ENCODE data around the gene OXSM.
A peak's percentile ranks its signal among the peaks of the same experiment; 100 is the strongest.

The OXSM gene

DNA sequence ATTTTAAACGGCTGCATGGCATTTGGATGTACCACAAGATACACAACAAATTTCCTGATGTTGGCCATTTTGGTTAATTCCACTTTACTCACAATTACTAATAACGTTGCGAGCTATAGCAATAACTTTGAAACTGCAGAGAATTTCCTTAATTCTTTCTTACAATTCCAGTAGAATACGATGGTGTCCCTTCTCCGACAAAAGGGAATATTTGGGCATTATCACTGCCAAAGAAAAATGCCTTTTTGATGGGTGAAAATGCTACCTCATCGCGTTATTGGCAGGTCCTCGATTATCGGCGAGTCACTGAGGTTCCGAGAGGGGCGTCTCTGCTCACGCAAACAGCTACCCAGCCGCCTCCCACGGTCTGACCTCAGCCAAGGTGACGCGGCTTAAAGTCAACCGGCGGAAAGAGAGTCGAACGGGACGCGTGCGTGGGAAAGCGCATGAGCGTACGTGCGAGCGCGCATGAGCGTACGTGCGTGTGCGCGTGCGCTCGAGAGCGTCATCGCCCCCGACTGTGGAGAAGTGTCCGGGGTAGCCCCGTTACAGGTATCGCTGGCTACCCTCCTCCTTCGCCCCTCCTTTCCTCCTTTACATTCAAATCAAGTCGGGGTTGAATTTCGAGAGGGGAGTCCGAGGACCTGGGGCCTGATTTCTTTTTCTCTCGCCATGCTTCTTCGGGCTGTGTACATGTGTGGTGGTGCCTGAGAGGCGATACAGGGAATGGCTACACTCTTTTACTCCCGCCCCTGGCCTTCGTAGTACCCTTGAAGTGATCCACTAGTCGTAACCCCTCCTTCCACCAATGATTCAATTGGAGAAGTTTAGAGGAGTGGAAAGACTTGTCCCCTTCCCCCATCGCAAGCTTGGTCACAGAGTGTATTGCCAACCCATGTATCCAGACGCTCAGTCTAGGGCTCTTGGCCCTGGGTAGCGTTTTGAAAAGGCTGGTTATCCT, at the start of gene OXSM:
OXSM (plus strand) TSS at position 495 of the 961 bp plus-strand sequence. CDS start 931 bp downstream, outside the sequence.
- DNase-seq = peak; percentile 35 to 88 (median 77)

DNA sequence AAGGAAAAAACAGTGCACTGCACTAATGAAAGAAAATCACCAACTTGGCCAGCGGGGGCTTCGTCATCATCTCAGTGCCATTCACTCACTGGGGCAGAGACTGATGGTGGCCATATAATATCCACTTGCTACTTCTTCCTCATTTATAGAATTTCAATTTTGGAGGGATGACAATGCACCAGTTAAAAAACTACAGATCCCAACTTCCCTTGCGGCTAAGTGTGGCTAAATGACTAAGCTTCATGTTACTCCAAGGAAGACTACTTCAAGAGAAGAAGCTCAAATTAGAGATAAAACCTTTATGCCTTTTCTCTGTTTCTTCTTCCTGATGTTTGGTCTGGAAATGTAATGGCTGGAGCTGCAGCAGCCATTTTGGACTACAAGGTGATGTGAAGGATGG, 45.4 kb upstream of the OXSM start:
- no peak for DNase-seq

DNA sequence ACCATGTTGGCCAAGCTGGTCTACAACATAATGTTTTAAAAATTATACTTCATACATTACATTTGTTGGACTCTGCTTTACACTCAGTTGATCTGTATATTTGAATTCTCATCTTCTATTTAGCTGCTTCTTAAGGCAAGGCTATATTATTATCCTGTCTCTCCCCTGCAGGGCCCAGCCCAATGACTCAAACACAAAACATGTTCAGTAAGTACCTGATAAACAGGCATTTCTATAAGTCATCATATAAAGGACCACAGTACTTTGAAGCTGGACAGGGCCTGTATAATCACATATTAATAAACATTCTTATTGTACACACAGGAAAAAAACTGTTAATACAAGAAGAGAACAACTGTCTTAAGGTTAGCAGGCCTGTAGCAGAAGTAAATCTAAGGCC, 42.9 kb upstream of the OXSM start:
- DNase-seq = no peak

DNA sequence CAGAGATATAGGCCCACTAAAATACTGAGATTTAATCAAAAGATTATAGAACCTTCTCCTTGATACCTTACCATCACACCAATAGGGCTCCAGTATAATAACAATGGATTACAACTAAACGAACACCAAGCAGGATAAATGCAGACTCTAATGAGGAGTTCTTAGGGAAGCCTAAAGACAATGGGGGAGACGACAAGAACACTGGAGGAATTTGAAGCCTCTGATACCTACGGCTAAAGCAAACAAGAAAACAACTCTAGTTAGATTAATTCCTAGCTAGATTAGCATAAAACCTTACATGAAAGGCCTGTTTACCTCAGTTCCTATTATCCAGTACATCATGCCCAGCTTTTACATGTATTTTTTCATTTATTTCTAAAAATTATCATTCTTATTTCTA, 41.7 kb upstream of the OXSM start:
- no peak for DNase-seq

DNA sequence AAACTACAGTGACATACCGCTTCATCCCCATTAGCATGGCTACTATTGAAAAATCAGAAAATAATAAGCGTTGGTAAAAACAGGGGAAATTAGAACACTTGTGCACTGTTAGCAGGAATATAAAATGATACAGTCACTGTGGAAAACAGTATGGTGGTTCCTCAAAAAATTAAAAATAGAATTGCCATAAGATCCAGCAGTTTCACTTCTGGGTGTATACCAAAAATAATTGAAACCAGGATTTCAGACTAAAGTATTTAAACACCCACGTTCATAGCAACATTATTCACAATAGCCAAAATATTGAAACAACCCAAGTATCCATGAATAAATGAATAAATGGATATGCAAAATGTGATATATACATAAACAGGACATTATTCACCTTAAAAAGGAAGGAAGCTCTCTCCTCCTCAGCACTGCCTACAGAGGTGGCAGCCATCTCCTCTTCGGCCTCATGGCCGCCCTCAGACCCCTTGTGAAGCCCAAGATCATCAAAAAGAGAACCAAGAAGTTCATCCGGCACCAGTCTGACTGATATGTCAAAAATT, 40.8 kb upstream of the OXSM start:
- DNase-seq = no peak

DNA sequence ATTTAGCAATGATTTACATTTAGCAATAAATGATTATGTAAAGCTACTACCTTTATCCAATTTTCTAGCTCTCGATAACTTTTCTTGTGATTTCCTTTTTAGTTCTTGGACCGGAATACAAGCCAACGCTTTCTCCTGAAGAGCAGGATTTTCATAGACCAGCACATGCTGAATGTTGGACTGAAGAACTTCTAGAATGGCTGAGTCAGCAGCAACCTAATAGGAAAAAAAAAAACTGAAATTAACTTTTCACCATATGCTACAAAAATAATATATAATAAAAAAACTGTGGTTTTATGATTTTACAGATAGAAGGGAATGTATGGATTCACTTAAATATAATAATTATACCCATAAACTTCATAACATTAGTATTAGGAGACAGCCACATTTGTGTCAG, 38.8 kb upstream of the OXSM start:
- no peak for DNase-seq

DNA sequence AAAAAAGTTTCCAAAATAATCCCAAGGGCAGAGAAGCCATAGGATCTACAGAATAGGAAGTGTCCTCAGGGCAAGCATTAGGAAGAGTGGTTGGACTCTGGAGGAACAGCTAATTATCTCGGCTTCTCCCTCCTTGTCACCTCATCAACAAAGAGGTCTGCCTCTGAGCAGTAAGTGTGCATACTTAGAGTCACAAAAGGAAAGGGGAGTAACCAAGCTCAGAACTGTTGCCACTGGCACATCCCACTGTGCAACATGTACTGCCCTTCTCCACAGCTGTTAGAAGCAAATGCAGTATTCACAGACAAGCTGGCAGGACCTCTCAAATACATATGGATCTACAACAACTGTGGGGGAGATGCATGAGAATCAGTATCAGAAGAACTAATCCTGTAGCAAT, 38.2 kb upstream of the OXSM start:
- DNase-seq = no peak

DNA sequence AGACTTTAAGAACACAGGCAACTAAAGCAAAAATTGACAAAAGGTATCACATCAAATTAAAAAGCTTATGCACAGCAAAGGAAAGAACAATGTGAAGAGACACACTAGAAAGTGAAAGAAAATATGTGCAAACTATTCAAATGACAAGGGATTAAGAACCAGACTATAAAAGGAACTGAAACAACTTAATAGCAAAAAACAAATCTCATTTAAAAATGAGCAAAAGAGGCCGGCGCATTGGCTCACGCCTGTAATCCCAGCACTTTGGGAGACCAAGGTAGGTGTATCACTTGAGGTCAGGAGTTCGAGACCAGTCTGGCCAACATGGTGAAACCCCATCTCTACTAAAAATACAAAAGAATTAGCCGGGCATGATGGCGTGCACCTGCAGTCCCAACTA, 21.0 kb upstream of the OXSM start:
- no peak for DNase-seq

DNA sequence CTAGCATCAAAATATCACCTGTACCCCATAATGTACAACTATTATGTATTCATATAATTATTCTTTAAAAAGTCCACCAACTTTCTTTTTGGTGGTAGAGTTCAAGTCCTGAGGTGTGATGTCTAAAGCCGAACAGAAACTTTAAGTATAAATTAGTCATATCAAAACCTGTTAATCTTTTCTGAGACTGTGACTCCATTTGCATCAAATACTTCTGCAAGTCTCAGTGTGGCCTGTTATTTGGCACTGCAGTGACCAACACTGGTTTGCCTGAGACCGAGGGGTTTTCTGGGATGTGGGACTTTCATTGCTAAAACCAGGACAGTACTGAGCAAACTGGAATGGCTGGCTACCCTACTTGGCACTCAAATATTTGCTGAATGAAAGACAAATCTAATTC, 14.0 kb upstream of the OXSM start:
- no peak for DNase-seq

DNA sequence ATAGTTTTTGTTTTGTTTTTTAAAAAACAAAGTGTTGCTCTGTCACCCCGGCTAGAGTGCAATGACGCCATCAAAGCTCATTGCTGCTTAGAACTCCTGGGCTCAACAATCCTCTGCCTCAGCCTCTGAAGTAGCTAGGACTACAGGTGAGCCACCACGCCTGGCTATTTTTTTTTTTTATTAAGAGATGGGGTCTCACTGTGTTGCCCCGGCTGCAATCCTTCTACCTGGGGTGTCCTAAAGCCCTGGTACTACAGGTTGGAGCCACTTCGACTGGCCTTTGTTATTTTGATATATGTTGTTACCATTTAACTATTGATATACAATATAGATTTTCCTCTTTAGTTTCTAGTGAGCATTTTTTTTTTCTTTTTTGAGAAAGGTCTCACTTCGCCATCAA, 9.3 kb upstream of the OXSM start:
- DNase-seq = no peak

DNA sequence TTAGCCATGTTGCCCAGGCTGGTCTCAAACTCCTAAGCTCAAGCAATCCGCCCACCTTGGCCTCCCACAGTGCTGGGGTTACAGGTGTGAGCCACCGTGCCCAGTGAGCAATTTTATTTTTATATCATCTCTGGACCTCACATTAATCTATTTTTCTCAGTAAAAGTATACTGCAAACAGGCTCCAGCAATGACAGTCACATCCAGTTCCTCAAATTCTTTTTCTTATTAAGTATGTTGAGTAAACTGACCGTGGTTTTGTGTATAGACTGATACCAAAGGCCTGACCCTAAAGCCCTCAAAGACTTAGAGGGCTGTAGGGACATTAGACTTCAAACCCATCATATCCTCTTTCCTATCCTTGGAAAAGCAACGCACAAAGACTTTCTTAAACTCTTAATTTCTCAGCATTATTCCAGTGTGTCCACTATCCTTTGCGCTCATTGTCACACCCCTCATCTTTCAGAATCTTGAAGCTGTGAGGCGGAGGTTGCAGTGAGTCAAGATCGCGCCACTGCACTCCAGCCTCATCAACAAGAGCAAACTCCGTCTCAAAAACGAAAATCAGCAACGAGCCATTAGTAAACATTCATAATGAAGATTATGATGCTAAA, 8.6 kb upstream of the OXSM start:
- DNase-seq = no peak

DNA sequence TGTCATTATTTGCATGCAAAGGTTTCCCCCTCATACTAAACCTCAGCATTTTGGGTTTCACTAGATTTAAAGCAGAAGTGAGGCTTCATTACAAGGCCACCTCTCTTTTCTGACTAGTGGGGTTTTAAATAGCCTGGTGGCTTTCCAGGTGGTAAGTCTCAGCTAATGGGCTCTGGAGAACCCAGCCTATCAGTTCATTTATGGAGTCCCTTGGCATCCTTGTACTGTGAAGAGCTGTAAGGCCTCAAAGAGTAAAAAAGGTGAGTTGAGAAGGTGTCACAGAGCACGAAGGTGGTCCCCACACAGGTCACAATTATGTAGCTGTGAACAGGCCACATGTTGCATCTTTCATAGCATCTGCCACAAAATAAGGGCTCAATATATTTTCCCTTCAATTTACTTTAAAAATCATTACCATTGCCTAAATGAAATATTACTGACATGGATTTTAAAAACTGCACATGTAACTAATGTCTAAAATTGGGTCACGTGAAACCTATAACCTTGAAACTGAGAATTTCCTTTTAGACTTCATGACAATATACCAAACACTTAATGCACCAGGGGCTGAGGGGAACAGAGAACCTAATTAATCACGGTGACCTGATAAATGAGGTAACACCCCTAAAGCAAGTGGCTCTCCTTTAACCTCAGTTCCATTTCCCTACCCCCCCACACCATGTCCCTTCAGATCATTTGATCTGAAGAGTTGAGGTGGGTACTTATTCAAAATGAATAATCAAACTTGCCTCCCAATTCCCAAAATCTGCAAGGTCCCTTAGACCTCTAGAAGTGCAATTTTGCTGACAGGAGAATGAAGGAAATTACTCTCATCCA, 7.9 kb upstream of the OXSM start:
- peak in 1 of 14 donors; percentile 6 for DNase-seq

DNA sequence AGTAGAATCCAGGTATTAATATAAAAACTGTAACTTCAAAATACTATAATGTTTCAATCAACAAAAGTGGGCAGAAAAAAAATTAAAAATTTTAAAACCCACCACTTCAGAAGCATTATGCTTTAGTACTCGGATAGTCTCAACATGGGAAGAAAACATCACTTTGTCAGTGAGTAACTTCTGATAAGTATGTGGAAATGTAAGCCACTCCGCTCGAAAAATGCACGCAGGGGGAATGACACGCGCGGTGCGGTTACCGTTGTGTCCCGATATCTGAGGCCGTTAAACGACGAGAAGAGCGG, 7.3 kb upstream of the OXSM start:
- no peak for DNase-seq

DNA sequence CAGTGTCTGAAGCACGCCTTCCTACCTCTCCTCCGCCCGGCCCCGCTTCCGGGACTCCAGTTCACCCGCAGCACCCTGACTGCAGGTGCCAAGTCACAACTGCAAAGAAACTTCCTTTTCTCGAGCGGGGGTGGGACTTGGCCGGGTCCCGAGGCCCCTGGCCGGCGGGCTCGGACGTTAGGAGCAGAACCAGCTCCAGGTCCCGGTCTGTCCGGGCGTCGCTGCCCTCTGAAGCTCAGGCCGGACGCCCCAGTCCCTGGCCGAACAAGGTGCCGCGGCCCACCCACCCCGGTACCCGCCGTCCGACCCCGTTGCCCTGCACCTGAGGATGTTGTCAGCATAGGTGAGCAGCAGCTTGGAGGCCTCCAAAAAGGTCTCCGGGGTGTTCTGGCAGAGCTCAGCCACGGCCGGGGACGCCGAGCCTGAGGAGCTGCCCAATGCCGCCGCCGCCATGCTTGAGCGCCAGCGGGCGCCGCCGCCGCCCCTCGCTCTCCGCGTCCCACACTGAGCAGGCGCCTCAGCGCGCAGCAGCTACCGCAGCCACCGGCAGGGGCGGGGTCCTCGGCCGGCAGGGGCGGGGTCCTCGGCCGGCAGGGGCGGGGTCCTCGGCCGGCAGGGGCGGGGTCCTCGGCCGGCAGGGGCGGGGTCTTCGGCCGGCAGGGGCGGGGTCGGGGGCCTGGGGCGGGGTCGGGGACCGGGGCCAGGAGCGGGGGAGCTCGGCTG, 6.8 kb upstream of the OXSM start, which contains the start of gene NGLY1:
NGLY1 (minus strand) TSS at position 506 of the 723 bp plus-strand sequence; CDS start at position 453, 53 bp downstream.
- peak in 13 of 14 donors; percentile 54 to 87 (median 79) for DNase-seq

DNA sequence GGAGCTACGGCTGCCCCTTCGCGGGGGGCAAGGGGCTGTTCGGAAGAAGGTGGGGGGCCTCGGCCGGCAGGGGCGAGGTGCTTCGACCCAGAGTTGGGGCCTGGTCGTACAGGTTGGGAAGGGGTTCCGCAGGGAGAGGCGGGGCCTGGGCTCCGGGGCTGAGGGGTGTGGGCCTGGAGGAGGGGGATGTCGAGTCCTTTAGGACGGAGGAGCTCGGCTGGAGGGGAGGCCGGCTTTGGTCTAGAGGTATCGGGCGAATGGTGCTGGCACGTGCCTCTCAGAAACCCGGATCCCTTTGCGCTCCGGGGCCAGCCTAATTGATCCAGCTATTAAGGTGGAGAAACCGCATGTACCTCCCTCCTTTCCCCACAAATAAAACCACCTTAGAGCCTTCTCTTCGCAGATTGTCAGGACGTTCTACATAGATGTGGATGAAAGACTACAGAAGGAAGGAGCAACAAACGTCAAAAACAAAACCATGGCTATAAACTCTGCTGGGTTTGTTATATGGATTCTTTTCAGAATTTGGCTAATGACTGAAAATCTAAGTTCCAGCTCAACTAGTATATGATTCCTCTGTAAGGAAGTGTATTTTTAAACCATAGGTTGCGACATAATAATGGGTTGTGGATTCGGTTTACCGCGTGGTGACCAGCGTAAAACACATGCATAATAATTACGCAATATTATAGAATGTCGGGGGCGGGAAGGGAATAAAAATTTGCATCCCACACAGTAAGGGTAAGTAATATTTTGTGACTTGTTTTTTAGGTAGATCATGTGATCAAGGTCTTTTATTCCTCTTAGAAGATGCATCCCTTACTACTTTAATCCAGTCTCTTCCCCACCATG, 6.0 kb upstream of the OXSM start:
- DNase-seq = peak in 5 of 14 donors; percentile 28 to 86 (median 78)

DNA sequence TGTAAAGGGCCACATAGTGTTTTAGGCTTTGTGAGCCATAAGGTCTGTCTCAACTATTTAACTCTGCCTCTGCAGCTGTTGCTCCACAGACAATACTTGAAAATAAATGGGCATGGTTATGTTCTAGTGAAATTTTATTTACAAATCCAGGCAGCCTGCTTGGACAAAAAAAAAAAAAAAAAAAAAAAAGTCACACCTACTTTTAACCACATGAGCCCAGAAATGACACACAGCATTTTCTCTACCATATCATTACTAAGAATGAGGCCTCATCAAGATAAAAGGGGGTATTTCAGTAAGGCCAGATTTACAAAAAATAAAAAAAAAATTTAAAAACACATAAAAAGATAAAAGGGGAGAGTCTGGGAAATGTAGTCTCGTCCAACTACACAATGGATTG, 4.9 kb upstream of the OXSM start:
- no peak for DNase-seq

DNA sequence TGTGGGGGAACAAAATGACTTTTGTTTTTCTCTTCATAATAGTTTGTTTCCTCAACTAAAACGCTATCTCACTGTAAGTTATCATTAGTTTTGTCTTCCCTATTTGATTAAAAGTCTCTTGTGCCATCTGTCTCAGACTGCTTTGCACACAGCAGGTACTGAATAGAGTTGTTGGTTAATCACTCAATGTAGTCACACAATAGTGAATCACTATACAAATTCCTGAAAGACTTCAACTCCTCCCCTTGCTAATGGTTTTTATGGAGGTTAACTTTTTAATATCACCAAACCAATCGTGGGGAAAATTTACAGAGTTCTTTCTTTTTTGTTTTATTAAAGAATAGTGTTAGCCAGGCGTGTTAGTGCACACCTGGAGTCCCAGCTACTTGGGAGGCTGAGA, 4.1 kb upstream of the OXSM start:
- no peak for DNase-seq

DNA sequence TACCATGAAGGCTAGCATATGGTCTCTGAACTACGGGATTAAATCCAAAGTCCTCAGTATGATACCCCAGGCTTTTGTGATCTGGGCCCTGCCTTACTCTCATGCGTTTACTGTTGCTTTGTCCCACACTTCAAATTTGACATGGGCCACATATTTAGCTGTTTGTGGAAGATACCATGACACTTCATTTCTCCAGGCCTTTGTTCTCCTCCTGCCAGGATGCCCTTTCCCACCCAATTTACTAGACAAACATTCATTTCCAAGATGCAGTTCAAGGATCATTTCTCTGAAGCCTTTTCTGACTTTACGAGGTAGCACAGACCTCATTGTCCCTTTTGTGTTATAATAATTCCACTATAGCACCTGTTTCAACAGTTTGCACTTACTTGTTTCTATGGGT, 2.2 kb upstream of the OXSM start:
- no peak for DNase-seq

DNA sequence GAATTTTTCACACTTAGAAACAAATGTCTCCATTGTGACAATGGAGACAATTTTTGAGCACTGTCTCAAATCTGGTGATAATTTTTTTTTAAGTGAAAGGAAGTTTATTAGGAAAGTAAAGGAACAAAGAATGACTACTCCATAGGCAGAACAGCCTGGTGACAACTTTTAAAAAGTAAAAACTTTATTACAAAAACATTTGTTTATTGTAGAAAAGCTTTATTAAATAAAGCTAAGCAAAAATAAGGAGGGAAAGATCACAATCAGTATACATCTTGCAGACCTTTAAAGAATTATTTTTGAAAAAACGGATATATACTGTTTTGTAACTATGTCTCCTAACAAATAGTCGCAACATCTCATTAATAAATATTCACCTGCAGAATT, 688 bp upstream of the OXSM start:
- DNase-seq = no peak

DNA sequence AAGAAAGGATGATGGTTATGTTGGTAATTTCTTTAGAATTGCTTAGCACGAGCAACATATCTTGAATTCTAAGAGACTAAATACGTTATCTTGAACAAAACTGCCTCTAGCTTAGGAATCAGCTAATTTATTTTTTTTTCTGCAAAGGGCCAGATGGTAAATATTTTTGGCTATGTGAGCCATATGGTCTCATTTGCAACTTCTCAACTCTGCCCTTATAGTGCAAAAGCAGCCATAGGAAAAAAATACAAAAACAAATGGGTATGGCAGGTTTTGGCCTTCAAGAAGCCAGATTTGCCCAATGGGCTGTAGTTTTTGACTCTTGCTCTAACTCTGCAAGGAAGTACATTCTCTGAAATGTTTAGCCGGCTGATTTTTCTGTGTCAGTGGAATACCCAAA, 11.9 kb downstream of the OXSM start:
- peak in 1 of 14 donors; percentile 18 for DNase-seq

DNA sequence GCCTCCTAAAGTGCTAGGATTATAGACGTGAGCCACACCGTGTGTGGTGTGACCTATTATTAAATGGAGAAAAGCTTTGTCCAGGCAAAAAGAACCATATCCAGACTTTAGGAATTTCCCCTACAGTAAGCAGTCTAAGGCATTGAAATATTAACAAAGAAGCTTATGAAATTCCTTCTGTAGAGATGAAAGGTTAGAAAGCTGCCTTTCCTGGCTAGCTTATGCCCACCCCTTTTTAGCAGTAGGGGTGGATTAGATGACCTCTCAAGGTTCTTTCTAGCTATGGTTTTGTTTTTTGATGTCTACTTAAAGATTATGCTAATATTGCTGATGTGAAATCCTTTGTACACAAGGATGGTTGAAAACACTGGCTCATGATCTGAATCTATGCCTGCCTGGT, 13.9 kb downstream of the OXSM start:
- no peak for DNase-seq
